ENCODE data around the gene ALPL.
A peak's percentile ranks its signal among the peaks of the same experiment; 100 is the strongest.

The ALPL gene

GRCh38 chr1:21598904-21599303 lies 89.7 kb downstream of the ALPL start:
- DNase-seq (ENCODE audit: low read depth): no peak

- DNase-seq (ENCODE audit: low read depth): no peak
Observed at GRCh38 chr1:21599402-21599801, 90.2 kb downstream of the ALPL start.

- no peak for DNase-seq (ENCODE audit: low read depth)
Observed at GRCh38 chr1:21601278-21602048, 92.2 kb downstream of the ALPL start.

- DNase-seq (ENCODE audit: low read depth): no peak
Observed at GRCh38 chr1:21603177-21604138, 94.2 kb downstream of the ALPL start.

- peak; percentile 17 for DNase-seq (ENCODE audit: low read depth)
Observed at GRCh38 chr1:21604208-21604957, 95.2 kb downstream of the ALPL start.

GRCh38 chr1:21605012-21605715 lies 95.9 kb downstream of the ALPL start:
- DNase-seq (ENCODE audit: low read depth): no peak

GRCh38 chr1:21605964-21606705 lies 96.9 kb downstream of the ALPL start:
- no peak for DNase-seq (ENCODE audit: low read depth)

- DNase-seq (ENCODE audit: low read depth): peak; percentile 92
Observed at GRCh38 chr1:21607549-21608529, 98.6 kb downstream of the ALPL start.

- DNase-seq (ENCODE audit: low read depth): no peak
Observed at GRCh38 chr1:21608798-21609197, 99.6 kb downstream of the ALPL start.

GRCh38 chr1:21610027-21610426 lies 100.8 kb downstream of the ALPL start:
- no peak for DNase-seq (ENCODE audit: low read depth)

- no peak for DNase-seq (ENCODE audit: low read depth)
Observed at GRCh38 chr1:21610989-21611785, 102.0 kb downstream of the ALPL start.

GRCh38 chr1:21612057-21612456 lies 102.8 kb downstream of the ALPL start:
- DNase-seq (ENCODE audit: low read depth): no peak

GRCh38 chr1:21613072-21613867 lies 104.0 kb downstream of the ALPL start:
- no peak for DNase-seq (ENCODE audit: low read depth)

GRCh38 chr1:21614419-21615115 lies 105.3 kb downstream of the ALPL start:
- DNase-seq (ENCODE audit: low read depth): no peak

- DNase-seq (ENCODE audit: low read depth): no peak
Observed at GRCh38 chr1:21616372-21616771, 107.1 kb downstream of the ALPL start.

GRCh38 chr1:21617126-21617738 lies 108.0 kb downstream of the ALPL start:
- DNase-seq (ENCODE audit: low read depth): no peak

GRCh38 chr1:21618059-21618458 lies 108.8 kb downstream of the ALPL start:
- DNase-seq (ENCODE audit: low read depth): no peak

All from iris pigment epithelial cell (primary cell).